ENCODE data around the gene SRP14.

DNA sequence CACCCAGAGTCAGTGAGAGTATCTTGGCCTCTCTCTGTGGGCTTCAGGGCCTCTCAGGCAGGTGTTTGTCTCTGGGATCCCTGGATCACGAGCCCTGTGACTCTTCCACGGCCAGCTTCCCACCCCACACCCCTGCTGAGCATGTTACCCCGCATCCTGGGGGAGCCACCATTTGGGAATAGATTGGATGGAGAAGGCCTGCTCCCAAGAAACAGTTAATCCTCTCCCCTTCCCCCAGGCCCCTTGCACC is 15.5 kb upstream of the SRP14 start:
- TF ChIP-seq, protein P1, sequence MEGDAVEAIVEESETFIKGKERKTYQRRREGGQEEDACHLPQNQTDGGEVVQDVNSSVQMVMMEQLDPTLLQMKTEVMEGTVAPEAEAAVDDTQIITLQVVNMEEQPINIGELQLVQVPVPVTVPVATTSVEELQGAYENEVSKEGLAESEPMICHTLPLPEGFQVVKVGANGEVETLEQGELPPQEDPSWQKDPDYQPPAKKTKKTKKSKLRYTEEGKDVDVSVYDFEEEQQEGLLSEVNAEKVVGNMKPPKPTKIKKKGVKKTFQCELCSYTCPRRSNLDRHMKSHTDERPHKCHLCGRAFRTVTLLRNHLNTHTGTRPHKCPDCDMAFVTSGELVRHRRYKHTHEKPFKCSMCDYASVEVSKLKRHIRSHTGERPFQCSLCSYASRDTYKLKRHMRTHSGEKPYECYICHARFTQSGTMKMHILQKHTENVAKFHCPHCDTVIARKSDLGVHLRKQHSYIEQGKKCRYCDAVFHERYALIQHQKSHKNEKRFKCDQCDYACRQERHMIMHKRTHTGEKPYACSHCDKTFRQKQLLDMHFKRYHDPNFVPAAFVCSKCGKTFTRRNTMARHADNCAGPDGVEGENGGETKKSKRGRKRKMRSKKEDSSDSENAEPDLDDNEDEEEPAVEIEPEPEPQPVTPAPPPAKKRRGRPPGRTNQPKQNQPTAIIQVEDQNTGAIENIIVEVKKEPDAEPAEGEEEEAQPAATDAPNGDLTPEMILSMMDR (IDR thresholded peaks at IDR 0.05) = no peak
- TF ChIP-seq EP300 (IDR thresholded peaks at IDR 0.05) (no peak), POLR2AphosphoS5 (IDR thresholded peaks at IDR 0.05) (no peak)

Measured in sigmoid colon (tissue), 4 donors.